HEK293 (cell line): Measurements from ENCODE around the gene SS18.

Source experiments
- OVOL3 ChIP-seq: fragments of 450-650 bp; formaldehyde crosslinking; IDR thresholded peaks from 2 replicates; pipeline ENCODE4 v1.5.1; 2016; ENCODE audit warnings: missing biosample characterization, missing genetic modification characterization
- TCF7L2 ChIP-seq: IDR thresholded peaks from 2 replicates; pipeline ENCODE4 v1.6.1; 2011; ENCODE audit warnings: low read depth, mild to moderate bottlenecking, inconsistent platforms, low read length, moderate library complexity, borderline replicate concordance
- ZNF16 ChIP-seq: fragments of 450-650 bp; formaldehyde crosslinking; IDR thresholded peaks from 2 replicates; pipeline ENCODE4 v1.5.1; 2016; ENCODE audit warnings: low read depth, missing biosample characterization, missing genetic modification characterization
- ZNF223 ChIP-seq: fragments of 450-650 bp; formaldehyde crosslinking; IDR thresholded peaks from 2 replicates; pipeline ENCODE4 v1.5.1; 2016; ENCODE audit warnings: missing biosample characterization, missing genetic modification characterization
- ZNF391 ChIP-seq: fragments of 450-650 bp; formaldehyde crosslinking; IDR thresholded peaks from 2 replicates; pipeline ENCODE4 v1.5.1; 2016; ENCODE audit warnings: low read depth, missing biosample characterization, missing genetic modification characterization, borderline replicate concordance
- ZNF404 ChIP-seq: fragments of 450-650 bp; formaldehyde crosslinking; IDR thresholded peaks from 2 replicates; pipeline ENCODE4 v1.5.1; 2017; ENCODE audit warnings: missing biosample characterization, missing genetic modification characterization
- ZNF501 ChIP-seq: fragments of 450-650 bp; formaldehyde crosslinking; IDR thresholded peaks from 2 replicates; pipeline ENCODE4 v1.5.1; 2016; ENCODE audit warnings: missing biosample characterization, missing genetic modification characterization
- ZNF548 ChIP-seq: fragments of 450-650 bp; formaldehyde crosslinking; IDR thresholded peaks from 2 replicates; pipeline ENCODE4 v1.5.1; 2016; ENCODE audit warnings: missing biosample characterization, missing genetic modification characterization
- TF ChIP-seq, protein P1 (sequence below): fragments of 450-650 bp; formaldehyde crosslinking; IDR thresholded peaks from 2 replicates; pipeline ENCODE4 v1.5.1; 2016; ENCODE audit warnings: missing biosample characterization, missing genetic modification characterization
- TF ChIP-seq, protein P2 (sequence below): fragments of 450-650 bp; formaldehyde crosslinking; IDR thresholded peaks from 2 replicates; pipeline ENCODE4 v1.5.1; 2017; ENCODE audit warnings: missing biosample characterization, mild to moderate bottlenecking, missing genetic modification characterization, moderate library complexity

DNA sequence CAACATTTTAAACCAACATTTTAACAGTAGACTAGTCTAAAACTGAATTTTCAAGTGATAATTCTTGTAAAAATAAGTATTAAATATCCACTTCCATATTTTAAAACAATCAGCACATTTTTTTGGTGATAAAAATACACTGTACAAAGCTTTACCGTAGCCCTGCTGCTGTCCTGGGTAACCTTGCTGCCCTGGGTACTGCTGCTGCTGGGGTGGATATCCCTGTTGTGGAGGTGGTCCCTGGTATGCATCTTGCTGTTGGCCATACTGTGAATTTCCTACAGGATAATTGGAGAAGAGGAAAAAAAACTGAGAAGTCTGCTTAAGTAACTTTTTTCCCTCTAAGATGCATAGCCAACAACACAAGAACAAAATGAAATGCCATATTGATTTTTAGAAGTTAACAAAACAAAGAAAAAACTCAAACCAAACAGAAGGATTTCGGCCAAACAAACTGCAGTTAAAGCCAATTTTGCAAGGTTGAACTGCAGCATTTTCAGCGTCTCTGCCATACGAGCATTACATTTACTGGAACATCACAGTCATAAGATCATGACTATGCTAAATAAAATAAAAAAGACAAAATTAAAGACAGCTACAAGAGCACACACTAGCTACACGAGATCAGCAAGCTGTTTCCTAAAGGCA lies 55.4 kb downstream of the SS18 start:
- TF ChIP-seq, protein P1, sequence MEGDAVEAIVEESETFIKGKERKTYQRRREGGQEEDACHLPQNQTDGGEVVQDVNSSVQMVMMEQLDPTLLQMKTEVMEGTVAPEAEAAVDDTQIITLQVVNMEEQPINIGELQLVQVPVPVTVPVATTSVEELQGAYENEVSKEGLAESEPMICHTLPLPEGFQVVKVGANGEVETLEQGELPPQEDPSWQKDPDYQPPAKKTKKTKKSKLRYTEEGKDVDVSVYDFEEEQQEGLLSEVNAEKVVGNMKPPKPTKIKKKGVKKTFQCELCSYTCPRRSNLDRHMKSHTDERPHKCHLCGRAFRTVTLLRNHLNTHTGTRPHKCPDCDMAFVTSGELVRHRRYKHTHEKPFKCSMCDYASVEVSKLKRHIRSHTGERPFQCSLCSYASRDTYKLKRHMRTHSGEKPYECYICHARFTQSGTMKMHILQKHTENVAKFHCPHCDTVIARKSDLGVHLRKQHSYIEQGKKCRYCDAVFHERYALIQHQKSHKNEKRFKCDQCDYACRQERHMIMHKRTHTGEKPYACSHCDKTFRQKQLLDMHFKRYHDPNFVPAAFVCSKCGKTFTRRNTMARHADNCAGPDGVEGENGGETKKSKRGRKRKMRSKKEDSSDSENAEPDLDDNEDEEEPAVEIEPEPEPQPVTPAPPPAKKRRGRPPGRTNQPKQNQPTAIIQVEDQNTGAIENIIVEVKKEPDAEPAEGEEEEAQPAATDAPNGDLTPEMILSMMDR (tag by site-specific recombination), result no peak
- TF ChIP-seq ZNF223 (tag by site-specific recombination) (no peak), ZNF391 (tag by site-specific recombination) (no peak), OVOL3 (tag by site-specific recombination) (no peak), ZNF404 (tag by site-specific recombination) (no peak), ZNF548 (no peak), ZNF16 (tag by site-specific recombination) (no peak), TCF7L2 (no peak), ZNF501 (tag by site-specific recombination) (no peak)
- TF ChIP-seq, protein P2, sequence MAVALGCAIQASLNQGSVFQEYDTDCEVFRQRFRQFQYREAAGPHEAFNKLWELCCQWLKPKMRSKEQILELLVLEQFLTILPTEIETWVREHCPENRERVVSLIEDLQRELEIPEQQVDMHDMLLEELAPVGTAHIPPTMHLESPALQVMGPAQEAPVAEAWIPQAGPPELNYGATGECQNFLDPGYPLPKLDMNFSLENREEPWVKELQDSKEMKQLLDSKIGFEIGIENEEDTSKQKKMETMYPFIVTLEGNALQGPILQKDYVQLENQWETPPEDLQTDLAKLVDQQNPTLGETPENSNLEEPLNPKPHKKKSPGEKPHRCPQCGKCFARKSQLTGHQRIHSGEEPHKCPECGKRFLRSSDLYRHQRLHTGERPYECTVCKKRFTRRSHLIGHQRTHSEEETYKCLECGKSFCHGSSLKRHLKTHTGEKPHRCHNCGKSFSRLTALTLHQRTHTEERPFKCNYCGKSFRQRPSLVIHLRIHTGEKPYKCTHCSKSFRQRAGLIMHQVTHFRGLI (tag by site-specific recombination), result no peak
